ENCODE measurements around the gene MRTFB.
A peak's percentile ranks its signal among the peaks of the same experiment; 100 is the strongest.
"Not testable (repeated sequence)": the region's sequence is repeated elsewhere in the genome, so short reads cannot be mapped to it uniquely, and the experiment has no call there.

Gene MRTFB

GRCh38 chr16:14070877-14071575 lies at the start of gene MRTFB:
Gene MRTFB (plus strand): TSS chr16:14071319. CDS start chr16:14140607, 69,288 bp downstream.
- peak; percentile 94 for DNase-seq

GRCh38 chr16:14023526-14023925 lies 47.6 kb upstream of the MRTFB start:
- not testable (repeated sequence) for DNase-seq

GRCh38 chr16:14024283-14024682 lies 46.8 kb upstream of the MRTFB start:
- DNase-seq = no peak

GRCh38 chr16:14026572-14027285 lies 44.4 kb upstream of the MRTFB start:
- DNase-seq = no peak

GRCh38 chr16:14028202-14028601 lies 42.9 kb upstream of the MRTFB start:
- DNase-seq = no peak

GRCh38 chr16:14029658-14030057 lies 41.5 kb upstream of the MRTFB start:
- no peak for DNase-seq

GRCh38 chr16:14035092-14035491 lies 36.0 kb upstream of the MRTFB start:
- DNase-seq = no peak

- DNase-seq = no peak
Measured at GRCh38 chr16:14036889-14037288, 34.2 kb upstream of the MRTFB start.

- DNase-seq = no peak
Measured at GRCh38 chr16:14037960-14038359, 33.2 kb upstream of the MRTFB start.

- no peak for DNase-seq
Measured at GRCh38 chr16:14041164-14041563, 30.0 kb upstream of the MRTFB start.

- DNase-seq = no peak
Measured at GRCh38 chr16:14042706-14043105, 28.4 kb upstream of the MRTFB start.

GRCh38 chr16:14043278-14043677 lies 27.8 kb upstream of the MRTFB start:
- DNase-seq = peak; percentile 19

GRCh38 chr16:14043793-14044192 lies 27.3 kb upstream of the MRTFB start:
- DNase-seq = no peak

GRCh38 chr16:14047121-14047859 lies 23.8 kb upstream of the MRTFB start:
- DNase-seq = not testable (repeated sequence)

- DNase-seq = no peak
Measured at GRCh38 chr16:14050291-14051027, 20.7 kb upstream of the MRTFB start.

- DNase-seq = no peak
Measured at GRCh38 chr16:14051103-14051729, 19.9 kb upstream of the MRTFB start.

- no peak for DNase-seq
Measured at GRCh38 chr16:14056970-14057369, 14.1 kb upstream of the MRTFB start.

GRCh38 chr16:14057878-14058382 lies 13.2 kb upstream of the MRTFB start:
- no peak for DNase-seq

- no peak for DNase-seq
Measured at GRCh38 chr16:14061732-14062259, 9.3 kb upstream of the MRTFB start.

GRCh38 chr16:14062261-14062660 lies 8.9 kb upstream of the MRTFB start:
- no peak for DNase-seq

- no peak for DNase-seq
Measured at GRCh38 chr16:14063618-14064581, 7.2 kb upstream of the MRTFB start.

All from eye (tissue), 1 donor.